Measurements from ENCODE around the gene COX5A. TPM values are rescaled to one million over a fixed set of nuclear protein-coding genes. Genes with fewer than 3 reads are reported as not detected.

COX5A gene
- total and polyA plus RNA-seq, 2 of the 4 experiments (the other 2 are of a cell fraction), result 39.8 to 141 TPM

- Histone ChIP-seq H2BK120ac (ENCODE audit: low read depth, low read length) (no peak overlapping the region), H3K23ac (ENCODE audit: low read depth, low read length) (no peak overlapping the region), H3K9me3 (ENCODE audit: control insufficient read depth, insufficient read depth, low read length) (no peaks in the 10 kb centered on the region), H2BK5ac (ENCODE audit: low read depth, low read length, poor library complexity, severe bottlenecking) (no peak overlapping the region), H4K5ac (ENCODE audit: low read depth, low read length) (no peak overlapping the region), H3K4me3 (ENCODE audit: insufficient read depth, low read depth, low read length) (no peak overlapping the region), H3K14ac (replicated peaks; ENCODE audit: low read depth, low read length) (no peak overlapping the region), H4K20me1 (ENCODE audit: insufficient read depth, low read length) (no peaks in the 10 kb centered on the region; the same call in 1 of the 2 replicates), H2BK15ac (ENCODE audit: low read depth, low read length) (no peak overlapping the region), H2AFZ (replicated peaks; ENCODE audit: low read length, poor library complexity) (peak overlapping the region; percentile 69), H2BK20ac (ENCODE audit: low read depth, low read length) (no peak overlapping the region), H3K4me2 (ENCODE audit: low read depth, low read length) (no peak overlapping the region), H3K9ac (ENCODE audit: low read depth, low read length) (no peak overlapping the region), H2AK9ac (replicated peaks; ENCODE audit: low read depth, low read length, poor library complexity) (no peak overlapping the region), H3K4me1 (ENCODE audit: control insufficient read depth, insufficient read depth, low read length) (peaks cover 8% of the 10 kb centered on the region; the same call in 1 of the 2 replicates), H3K56ac (ENCODE audit: extremely low read depth, insufficient read depth, low read length) (no peak overlapping the region), H4K91ac (ENCODE audit: insufficient read depth, low read depth, low read length) (no peak overlapping the region), H4K8ac (ENCODE audit: low read depth in 2 of 2, low read length in 2 of 2) (no peak overlapping the region), H3K9me1 (ENCODE audit: insufficient read depth, low read length) (no peaks in the 10 kb centered on the region), H3K27me3 (ENCODE audit: control insufficient read depth, insufficient read depth, low read length) (peaks cover 52% of the 10 kb centered on the region), H3K79me1 (ENCODE audit: low read depth in 1 of 2, low read length in 2 of 2) (no peaks in the 10 kb centered on the region), H3K4ac (ENCODE audit: low read depth, low read length) (no peak overlapping the region), H3K36me3 (ENCODE audit: control insufficient read depth, insufficient read depth, low read length) (no peaks in the 10 kb centered on the region), H3K18ac (ENCODE audit: low read depth, low read length) (no peak overlapping the region), H3K27ac (ENCODE audit: insufficient read depth, low read length) (no peak overlapping the region), H2AK5ac (ENCODE audit: low read depth, low read length) (no peak overlapping the region)
- ChIA-PET CTCF (no interaction called here), POLR2A (ENCODE audit: unreplicated experiment) (no interaction called here)
- BruUV-seq (replicated peaks), result no TSS peak
- WGBS, 2 experiments (ENCODE audit: extremely low coverage in 2 of 2, insufficient read length in 1 of 2), result 9% methylated on average over 13 of the region's 28 CpGs; no CpG with 5 or more reads in 1 of the 2 experiments
- ATAC-seq (ENCODE audit: low read depth), result no peak
- in situ Hi-C loops (cut with MboI; ENCODE audit: low sequenced_read_pairs), result no loop called here
- dilution Hi-C loops (cut with HindIII; ENCODE audit: low sequenced_read_pairs, unreplicated experiment), result no loop called here
- intact Hi-C loops (cut with micrococcal nuclease), result loop anchor here (10.0 kb wide), 1 partner anchor 584 kb away; no protein-coding TSS in a partner anchor
- DNase-seq, result no peak
- TF ChIP-seq NFE2L2 (IDR thresholded peaks at IDR 0.05; ENCODE audit: low read depth, low read length), result no peak
- TF ChIP-seq RAD21 (IDR thresholded peaks at IDR 0.05; ENCODE audit: low read length), result no peak
- no peak for TF ChIP-seq POLR2A (IDR thresholded peaks at IDR 0.05; ENCODE audit: low read depth, low read length)
- no peak for TF ChIP-seq SMC3 (IDR thresholded peaks at IDR 0.05; ENCODE audit: low read depth, low read length)
- no peak for TF ChIP-seq CHD1 (IDR thresholded peaks at IDR 0.05; ENCODE audit: low read depth, low read length)
- no peak for TF ChIP-seq USF2 (IDR thresholded peaks at IDR 0.05; ENCODE audit: low read depth, low read length)
- no peak for TF ChIP-seq ELK1 (IDR thresholded peaks at IDR 0.05; ENCODE audit: borderline replicate concordance, low read depth, low read length)
- no peak for TF ChIP-seq MAFK (IDR thresholded peaks at IDR 0.05; ENCODE audit: low read depth, low read length)
- no peak for TF ChIP-seq MAZ (IDR thresholded peaks at IDR 0.05; ENCODE audit: borderline replicate concordance, low read depth, low read length)
- no peak for TF ChIP-seq RFX5 (IDR thresholded peaks at IDR 0.05; ENCODE audit: low read depth, low read length)
- no peak for TF ChIP-seq CEBPB (IDR thresholded peaks at IDR 0.05; ENCODE audit: low read depth, low read length)
- TF ChIP-seq MXI1 (IDR thresholded peaks at IDR 0.05; ENCODE audit: borderline replicate concordance, low read depth, low read length), result no peak
- no peak for TF ChIP-seq CTCF (conservative IDR thresholded peaks at IDR 0.05; ENCODE audit: low read depth, low read length)
- no peak for TF ChIP-seq BHLHE40 (IDR thresholded peaks at IDR 0.05; ENCODE audit: low read depth, low read length)
- TF ChIP-seq FOS (IDR thresholded peaks at IDR 0.05; ENCODE audit: low read depth, low read length), result no peak
- TF ChIP-seq RCOR1 (IDR thresholded peaks at IDR 0.05; ENCODE audit: insufficient replicate concordance, low read length), result no peak
These were observed 20.5 kb upstream of the COX5A start for GRCh38 chr15:74958320-74958907.
